GM12875 (cell line): ENCODE results near the gene PODXL2.

Experiments used
- H3K4me3 ChIP-seq: one replicate; pipeline ENCODE4 v1.5.1; 2011; ENCODE audit warnings: low read depth, low read length, control low read depth
- TF ChIP-seq, protein P1 (sequence below): IDR thresholded peaks from 2 replicates; pipeline ENCODE4 v1.5.1; 2011; ENCODE audit warnings: low read depth, mild to moderate bottlenecking, control low read depth, inconsistent platforms, low read length, moderate library complexity, borderline replicate concordance; ENCODE audit not compliant: insufficient read depth

PODXL2 gene

DNA sequence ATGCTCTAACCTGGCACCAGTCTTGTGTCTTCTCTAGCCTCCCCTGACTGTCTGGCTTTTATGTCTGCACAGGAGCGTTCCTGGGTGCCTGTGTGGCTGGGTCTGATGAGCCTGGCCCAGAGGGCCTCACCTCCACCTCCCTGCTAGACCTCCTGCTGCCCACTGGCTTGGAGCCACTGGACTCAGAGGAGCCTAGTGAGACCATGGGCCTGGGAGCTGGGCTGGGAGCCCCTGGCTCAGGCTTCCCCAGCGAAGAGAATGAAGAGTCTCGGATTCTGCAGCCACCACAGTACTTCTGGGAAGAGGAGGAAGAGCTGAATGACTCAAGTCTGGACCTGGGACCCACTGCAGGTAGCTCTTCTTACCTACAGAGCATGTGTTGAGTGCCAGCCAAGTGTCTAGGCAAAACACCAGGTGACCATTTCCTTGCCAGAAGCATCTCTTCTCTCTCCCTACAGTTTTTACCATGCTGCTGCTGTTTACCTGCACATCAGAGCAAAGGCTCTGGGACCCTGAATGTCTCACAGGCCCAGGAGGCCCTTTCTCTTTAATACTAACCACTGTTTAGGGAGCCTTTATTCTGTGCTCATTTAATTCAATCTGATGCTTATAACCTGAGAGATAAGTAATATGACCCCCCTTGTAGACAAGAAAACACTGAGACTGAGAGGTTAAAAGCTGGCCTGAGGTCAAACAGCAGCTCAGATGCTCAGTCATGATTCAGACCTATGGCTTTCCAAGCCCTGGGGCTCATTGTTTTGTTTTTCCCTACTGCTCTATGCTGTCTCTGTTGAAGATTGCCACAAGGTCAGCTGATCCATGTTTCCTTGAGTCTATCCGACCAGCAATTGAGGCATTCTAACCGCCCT is 10.4 kb downstream of the PODXL2 start:
- no peak overlapping the region for H3K4me3 ChIP-seq
- TF ChIP-seq, protein P1, sequence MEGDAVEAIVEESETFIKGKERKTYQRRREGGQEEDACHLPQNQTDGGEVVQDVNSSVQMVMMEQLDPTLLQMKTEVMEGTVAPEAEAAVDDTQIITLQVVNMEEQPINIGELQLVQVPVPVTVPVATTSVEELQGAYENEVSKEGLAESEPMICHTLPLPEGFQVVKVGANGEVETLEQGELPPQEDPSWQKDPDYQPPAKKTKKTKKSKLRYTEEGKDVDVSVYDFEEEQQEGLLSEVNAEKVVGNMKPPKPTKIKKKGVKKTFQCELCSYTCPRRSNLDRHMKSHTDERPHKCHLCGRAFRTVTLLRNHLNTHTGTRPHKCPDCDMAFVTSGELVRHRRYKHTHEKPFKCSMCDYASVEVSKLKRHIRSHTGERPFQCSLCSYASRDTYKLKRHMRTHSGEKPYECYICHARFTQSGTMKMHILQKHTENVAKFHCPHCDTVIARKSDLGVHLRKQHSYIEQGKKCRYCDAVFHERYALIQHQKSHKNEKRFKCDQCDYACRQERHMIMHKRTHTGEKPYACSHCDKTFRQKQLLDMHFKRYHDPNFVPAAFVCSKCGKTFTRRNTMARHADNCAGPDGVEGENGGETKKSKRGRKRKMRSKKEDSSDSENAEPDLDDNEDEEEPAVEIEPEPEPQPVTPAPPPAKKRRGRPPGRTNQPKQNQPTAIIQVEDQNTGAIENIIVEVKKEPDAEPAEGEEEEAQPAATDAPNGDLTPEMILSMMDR, result no peak

DNA sequence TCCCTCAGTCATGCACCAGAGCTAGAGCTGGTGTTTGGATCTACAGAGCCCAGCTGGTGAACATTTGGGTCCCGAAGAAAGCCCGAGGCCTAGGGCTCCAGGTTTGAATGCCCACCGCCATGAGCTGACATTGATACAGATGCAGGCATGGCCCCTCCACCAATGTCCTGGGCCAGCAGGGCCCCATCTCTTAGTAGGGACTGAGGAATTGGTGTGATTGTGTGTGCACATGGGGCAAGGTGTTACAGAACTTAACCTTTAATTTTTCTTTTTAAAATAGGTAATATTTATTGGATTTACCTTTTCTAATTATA is 11.0 kb downstream of the PODXL2 start:
- TF ChIP-seq, protein P1, result no peak
- H3K4me3 ChIP-seq, result no peak overlapping the region

DNA sequence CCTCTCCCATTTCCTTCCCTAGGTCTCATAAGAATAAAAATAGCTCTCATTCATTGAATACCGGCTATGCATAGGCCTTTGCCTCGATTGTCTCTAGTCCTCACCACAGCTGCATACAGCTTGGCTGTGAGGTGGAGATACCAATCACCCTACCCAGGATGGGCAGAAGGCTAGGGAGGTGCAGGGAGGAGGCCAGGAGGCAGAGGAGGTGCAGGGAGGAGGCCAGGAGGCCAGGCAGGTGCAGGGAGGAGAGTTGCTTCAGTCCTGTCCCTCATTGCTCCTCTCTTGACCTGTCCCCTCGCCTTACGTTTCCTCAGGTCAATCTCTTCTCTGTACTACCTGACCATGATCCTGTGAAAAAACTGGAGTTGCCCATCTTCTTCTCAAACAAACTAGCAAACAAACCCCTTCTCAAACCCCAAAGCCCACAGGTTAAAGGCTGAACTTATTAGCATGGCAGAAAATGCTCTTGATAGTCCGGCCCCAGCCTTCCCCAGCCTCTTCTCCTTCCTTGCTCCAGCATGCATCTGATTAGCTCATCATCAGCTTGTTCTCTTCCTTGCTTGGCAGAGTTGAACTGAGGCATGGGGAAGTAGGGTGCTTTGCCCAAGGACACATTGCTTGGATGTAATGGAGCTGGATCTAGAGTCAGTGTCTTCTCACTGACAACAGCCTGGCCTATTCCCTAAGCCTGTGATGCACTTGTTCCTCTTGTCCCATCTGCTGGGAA is 15.8 kb downstream of the PODXL2 start:
- TF ChIP-seq, protein P1, result no peak
- no peak overlapping the region for H3K4me3 ChIP-seq

DNA sequence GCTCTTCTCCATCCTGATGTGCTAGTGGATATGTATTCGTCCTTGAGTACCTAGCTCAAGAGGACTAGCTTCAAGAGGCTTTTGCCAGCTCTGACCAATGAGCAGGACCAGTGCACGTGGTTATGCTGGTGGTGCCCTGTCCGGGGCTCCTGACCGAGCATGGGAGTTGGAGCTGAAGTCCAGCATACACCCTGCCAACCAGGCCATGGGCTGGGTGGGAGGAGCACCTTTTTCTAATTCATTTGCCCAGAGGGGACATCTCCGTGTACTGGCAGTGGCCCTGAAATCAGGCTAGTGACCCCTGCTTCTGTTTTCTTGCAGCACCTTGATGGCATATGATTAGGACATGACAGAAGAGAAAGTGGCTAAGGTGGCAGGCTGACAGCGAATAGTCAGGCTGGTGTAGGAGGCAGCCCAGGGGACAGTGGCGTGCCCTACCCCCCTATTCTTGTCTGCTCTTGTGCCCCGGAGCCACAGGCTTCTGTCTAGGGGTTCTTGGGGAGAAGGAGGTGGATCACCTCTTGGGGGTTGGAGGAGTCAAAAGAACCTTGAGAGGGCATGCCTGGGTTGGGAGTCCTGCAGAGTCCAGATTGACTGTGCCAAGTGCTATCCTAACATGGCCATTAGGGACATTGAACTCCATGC is 16.5 kb downstream of the PODXL2 start:
- TF ChIP-seq, protein P1, result no peak
- H3K4me3 ChIP-seq, result no peak overlapping the region

DNA sequence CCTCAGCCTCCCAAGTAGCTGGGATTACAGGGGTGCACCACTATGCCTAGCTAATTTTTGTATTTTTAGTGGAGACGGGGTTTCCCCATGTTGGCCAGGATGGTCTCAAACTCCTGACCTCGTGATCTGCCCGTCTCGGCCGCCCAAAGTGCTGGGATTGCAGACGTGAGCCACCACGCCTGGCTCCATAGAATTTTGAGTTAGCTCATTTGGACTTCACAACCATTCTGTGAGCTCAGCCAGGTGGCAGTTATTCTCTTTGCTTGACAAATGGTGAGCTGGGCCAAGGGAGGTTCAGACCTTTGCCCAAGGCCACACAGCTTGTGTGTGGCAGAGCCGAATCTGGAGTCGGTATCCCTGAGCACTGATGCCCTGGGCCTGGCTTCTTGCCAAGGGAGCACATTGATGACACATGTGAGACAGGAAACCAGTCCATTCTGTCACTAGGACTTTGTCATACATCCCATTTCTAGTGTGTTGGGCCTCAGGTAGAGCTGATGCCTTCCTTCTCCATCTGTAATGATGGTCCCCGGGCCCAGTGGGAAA is 17.6 kb downstream of the PODXL2 start:
- TF ChIP-seq, protein P1, result no peak
- H3K4me3 ChIP-seq, result no peak overlapping the region

DNA sequence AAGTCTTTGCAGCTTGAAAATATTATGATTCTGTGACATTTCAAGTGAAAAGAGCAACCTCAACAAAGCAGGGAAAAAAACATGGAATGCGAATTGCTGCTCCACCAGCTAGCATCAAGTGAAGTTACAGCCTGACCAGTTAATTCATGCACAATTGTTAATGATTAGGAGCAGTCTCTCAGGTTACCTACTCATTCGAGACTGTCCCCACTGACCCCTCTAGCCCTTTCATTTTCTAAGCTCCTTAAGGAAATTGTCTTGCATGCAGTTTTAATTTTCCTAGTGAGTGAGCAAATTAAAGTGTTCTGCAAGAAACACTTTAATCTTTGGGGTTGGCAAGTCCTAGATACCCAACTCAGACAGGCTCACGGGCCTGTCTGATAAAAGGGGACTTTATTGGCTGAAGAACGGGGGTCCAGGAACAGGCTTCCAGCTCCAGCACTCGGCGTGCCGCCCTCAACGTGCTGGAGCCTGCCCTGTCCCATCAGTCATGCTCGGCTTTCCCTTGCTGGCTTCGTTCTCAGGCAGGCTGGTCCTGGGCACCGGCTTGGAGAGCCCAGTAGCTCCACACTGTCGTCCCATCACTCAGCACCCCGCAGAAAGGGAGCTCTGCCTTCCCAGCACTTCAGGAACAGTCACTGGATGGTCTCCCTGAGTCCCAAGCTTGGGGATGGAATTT is 18.3 kb downstream of the PODXL2 start:
- TF ChIP-seq, protein P1, result no peak
- H3K4me3 ChIP-seq, result no peak overlapping the region
